Measurements from ENCODE around the gene RAD51B.

The RAD51B gene

GRCh38 chr14:68260121-68260520 lies 440.5 kb downstream of the RAD51B start:
- DNase-seq, result no peak

- no peak for DNase-seq
These were observed 441.7 kb downstream of the RAD51B start for GRCh38 chr14:68261092-68261842.

- no peak for DNase-seq
These were observed 443.0 kb downstream of the RAD51B start for GRCh38 chr14:68262567-68262966.

- DNase-seq, result no peak
These were observed 444.1 kb downstream of the RAD51B start for GRCh38 chr14:68263563-68264259.

GRCh38 chr14:68264260-68264569 lies 444.6 kb downstream of the RAD51B start:
- no peak for DNase-seq

- no peak for DNase-seq
These were observed 447.4 kb downstream of the RAD51B start for GRCh38 chr14:68266998-68267397.

- no peak for DNase-seq
These were observed 448.6 kb downstream of the RAD51B start for GRCh38 chr14:68268197-68268596.

GRCh38 chr14:68268719-68269118 lies 449.1 kb downstream of the RAD51B start:
- DNase-seq, result no peak

- DNase-seq, result no peak
These were observed 449.8 kb downstream of the RAD51B start for GRCh38 chr14:68269136-68269927.

GRCh38 chr14:68270342-68270741 lies 450.8 kb downstream of the RAD51B start:
- no peak for DNase-seq

- no peak for DNase-seq
These were observed 452.4 kb downstream of the RAD51B start for GRCh38 chr14:68271913-68272391.

- no peak for DNase-seq
These were observed 453.8 kb downstream of the RAD51B start for GRCh38 chr14:68273413-68273812.

GRCh38 chr14:68274725-68275124 lies 455.1 kb downstream of the RAD51B start:
- no peak for DNase-seq

GRCh38 chr14:68278576-68279436 lies 459.2 kb downstream of the RAD51B start:
- no peak for DNase-seq

- DNase-seq, result no peak
These were observed 459.8 kb downstream of the RAD51B start for GRCh38 chr14:68279437-68279720.

GRCh38 chr14:68279777-68280233 lies 460.2 kb downstream of the RAD51B start:
- no peak for DNase-seq

GRCh38 chr14:68281497-68281896 lies 461.9 kb downstream of the RAD51B start:
- DNase-seq, result no peak

GRCh38 chr14:68282479-68283377 lies 463.1 kb downstream of the RAD51B start:
- DNase-seq, result no peak

GRCh38 chr14:68283378-68284123 lies 464.0 kb downstream of the RAD51B start:
- DNase-seq, result no peak

- DNase-seq, result no peak
These were observed 464.8 kb downstream of the RAD51B start for GRCh38 chr14:68284333-68284732.

- no peak for DNase-seq
These were observed 465.3 kb downstream of the RAD51B start for GRCh38 chr14:68284834-68285233.
